Camera-type eye (tissue), 1 donor: Measurements from ENCODE around the gene FAM236A. TPM values are rescaled to one million over a fixed set of nuclear protein-coding genes. Genes with fewer than 3 reads are reported as not detected.

Experiments used
- total RNA-seq: library from RNA; depleted of rRNA; stranded (reverse); fragments of >200 nt; gene quantifications from one replicate; pipeline ENCODE4 v1.2.3, GENCODE V29; 2014

Gene FAM236A
- total RNA-seq = not detected

DNA sequence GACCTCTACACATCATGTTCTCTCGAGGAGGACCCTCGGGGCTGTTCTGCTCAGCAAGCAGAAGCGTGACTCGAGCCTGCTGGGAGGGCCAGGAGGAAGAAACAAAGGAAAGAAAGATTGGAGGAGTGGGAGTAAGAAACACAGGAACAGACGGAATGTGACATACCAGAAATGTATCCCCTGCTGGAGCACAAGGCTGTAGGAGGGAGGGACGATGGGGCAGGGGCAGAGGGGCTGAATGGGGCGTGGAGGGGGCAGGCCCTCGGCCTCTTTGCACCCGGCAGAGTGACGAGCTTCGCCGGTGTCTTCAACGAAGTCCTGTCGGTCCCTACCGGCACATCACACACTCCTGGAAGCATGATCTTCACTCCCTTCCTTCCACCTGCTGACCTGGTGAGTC, at the start of gene FAM236A:
FAM236A (plus strand) TSS at position 301 of the 400 bp plus-strand sequence; CDS start at position 358, 57 bp downstream.

DNA sequence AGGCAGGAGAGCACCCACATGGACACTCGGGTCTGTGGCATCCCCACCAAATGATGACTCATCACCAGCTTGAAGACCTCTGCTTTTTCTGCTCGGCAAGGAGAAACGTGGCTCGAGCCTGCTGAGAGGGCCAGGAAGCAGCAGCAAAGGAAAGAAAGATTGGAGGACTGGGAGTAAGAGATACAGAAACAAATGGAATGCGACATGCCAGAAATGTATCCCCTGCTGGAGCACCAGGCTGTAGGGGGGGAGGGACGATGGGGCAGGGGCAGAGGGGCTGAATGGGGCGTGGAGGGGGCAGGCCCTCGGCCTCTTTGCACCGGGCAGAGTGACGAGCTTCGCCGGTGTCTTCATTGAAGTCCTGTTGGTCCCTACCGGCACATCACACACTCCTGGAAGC, 25.7 kb upstream of the FAM236A start, which contains the start of gene FAM236C:
FAM236C (plus strand) TSS at position 301 of the 400 bp plus-strand sequence. CDS start 100 bp downstream, outside the sequence.

DNA sequence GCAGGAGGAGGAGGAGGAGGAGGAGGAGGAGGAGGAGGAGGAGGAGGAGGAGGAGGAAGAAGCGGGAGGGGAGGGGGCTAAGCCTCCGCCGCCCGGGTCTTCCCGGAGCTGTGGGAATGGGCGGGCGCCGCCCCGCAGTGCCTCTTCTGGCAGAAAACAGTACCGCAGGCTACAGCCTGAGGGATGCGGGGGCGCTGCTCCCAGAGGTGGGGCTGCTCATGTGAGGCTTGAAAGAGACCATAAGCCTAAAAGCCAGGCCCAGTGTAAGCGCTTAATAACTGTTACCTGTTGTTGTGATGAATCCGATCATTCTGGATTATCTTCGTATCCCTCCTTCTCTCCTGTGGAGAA, 5.8 kb downstream of the FAM236A start, which contains the start of gene DMRTC1:
DMRTC1 (minus strand) TSS at position 19 of the 351 bp plus-strand sequence. CDS start 68,143 bp downstream, outside the sequence.

Other genes starting within 250 kb of the FAM236A start
- gene PHKA1, start 223.9 kb upstream of the FAM236A start, total RNA-seq = 8.4 TPM
- 2.1 TPM for gene DMRTC1B, start 161.3 kb upstream of the FAM236A start, total RNA-seq
- gene FAM236B, start 155.5 kb upstream of the FAM236A start, total RNA-seq = not detected
- gene FAM236D, start 130.0 kb upstream of the FAM236A start, total RNA-seq = not detected
- not detected for gene FAM236C, start 25.6 kb upstream of the FAM236A start, total RNA-seq
- 1.2 TPM for gene DMRTC1, start 5.6 kb downstream of the FAM236A start, total RNA-seq
- 0.38 TPM for gene PABPC1L2B, start 64.7 kb downstream of the FAM236A start, total RNA-seq
- not detected for gene PABPC1L2A, start 141.3 kb downstream of the FAM236A start, total RNA-seq